Fibroblast of upper back skin (primary cell): ENCODE data around the gene CCDC149.

Source experiments
- DNase-seq: peaks from one replicate; pipeline ENCODE4 v3.0.0-alpha.2; 2013

The CCDC149 gene

DNA sequence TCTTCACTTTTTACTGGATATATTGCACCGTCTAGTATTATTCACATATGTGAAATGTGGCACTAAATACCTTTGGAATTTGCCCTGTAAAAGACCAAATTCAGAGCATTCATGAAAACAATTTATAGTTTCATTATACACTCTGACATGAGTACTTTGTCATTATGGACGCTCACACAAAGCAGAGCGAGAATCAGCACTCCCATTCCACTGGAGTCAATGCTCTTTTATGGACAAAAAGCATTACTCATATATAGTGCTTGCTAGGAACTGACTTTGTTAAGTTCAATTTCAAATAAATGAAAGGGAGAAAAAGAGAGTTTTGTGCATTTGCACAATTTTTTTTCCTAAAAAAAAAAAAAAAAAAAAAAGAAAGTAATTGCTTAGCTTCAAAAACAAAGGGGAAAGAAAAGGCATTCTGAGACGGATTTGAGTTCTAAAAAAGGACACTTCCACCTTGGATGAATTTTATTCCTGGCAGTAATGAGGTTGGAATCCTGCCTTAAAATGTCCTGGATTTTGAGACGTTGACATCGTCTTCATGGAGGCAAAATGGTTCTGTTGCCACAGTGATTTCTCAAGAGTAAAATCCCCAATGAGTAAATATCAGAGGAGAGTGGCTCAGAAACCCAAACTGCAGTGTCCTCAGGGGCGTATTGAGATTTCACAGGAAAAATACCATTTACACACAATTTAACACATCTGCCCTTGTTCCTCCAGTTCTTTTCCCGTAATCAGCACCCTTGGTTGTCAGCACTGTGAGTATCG is 34.8 kb downstream of the CCDC149 start:
- no peak for DNase-seq

DNA sequence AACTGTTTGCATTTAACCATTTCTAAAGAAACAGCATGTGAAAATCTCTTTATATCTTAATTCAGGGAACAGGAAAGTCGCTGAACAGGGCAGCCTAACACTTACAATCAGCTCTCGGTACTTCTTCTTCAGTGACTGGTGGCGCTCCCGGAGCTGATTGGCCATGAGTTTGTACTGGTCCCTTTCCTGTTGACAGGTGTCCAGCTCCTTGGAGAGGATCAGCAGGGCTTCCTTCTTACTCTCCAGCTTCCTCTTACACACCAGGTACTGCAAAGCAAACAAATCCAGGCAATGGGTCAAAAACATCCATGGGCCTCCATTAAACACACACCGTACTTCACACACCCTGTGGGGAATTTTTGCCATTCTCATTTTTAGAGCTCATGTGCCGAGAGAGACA is 36.4 kb downstream of the CCDC149 start:
- DNase-seq, result no peak

DNA sequence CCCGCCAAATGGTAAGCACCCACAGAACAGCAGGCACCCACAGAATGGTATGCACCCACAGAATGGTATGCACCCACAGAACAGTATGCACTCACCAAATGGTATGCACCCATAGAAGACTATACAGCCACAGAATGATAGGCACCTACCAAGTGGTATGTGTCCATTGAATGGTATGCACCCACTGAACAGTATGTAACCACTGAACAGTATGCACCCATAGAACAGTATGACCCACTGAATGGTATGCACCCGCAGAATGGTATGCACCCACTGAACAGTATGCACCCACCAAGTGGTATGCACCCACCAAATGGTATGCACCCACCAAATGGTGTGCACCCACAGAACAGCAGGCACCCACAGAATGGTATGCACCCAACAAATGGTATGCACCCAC is 40.1 kb downstream of the CCDC149 start:
- no peak for DNase-seq

DNA sequence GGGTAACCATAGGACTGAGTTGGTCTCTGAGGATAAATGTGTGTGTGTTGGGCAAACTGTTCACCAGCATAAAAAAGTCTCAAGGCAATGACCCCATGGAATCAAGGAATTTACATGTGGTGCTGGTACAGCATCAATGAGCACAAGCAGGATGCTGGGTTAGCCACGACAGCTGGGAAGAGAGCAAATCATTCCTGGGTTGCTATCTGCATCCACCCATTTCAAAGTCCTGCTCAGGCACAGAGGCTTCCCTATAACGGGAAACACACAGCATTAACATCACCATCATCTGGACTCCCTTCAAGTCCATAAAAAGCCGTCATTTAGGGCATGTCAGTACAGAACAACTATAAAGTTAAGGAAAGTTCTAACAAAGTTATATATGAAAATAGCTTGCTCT is 41.6 kb downstream of the CCDC149 start:
- DNase-seq, result no peak

DNA sequence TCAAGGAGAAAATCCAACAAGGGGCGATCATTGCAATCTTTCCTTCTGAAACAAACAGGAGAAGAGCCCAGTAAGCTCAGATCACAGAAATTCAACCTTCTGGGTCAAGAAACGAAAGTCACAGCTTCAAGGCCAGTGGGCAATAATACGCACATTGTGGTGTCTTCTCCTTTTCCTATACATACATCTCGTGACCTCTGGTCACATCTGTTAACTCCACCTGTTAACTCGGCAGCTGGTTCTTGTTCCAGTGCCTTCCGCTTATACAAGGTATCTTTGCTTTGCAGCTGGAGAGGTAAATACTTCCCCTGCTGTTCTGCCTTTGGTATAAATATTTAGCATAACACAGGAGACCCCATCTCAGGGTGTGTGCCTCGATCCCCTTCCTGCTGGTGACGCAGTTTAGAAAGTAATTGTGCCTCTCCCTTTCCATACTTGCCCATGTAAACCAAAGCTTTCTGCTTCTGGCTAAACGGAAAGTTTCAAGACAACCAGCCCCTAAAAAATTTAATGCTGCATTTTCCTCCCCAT is 45.0 kb downstream of the CCDC149 start:
- no peak for DNase-seq

DNA sequence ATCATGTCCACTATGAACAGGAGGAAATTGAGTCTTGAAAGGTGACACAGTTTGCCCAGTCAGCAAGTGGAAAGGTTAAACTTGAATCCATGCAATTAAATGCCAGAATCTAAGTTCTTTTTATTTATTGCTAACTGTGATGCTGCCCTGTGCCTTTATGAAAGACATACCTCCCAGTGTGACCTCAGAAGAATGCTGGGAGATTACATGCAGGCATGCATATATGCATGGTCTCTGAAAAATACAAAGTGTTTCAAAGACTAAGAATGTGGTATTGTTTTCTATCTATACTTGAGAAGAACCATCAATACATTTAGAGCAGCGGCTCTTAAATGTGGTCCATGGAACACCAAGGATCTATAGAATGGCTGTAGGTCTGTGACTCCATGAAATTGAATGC is 45.6 kb downstream of the CCDC149 start:
- no peak for DNase-seq

DNA sequence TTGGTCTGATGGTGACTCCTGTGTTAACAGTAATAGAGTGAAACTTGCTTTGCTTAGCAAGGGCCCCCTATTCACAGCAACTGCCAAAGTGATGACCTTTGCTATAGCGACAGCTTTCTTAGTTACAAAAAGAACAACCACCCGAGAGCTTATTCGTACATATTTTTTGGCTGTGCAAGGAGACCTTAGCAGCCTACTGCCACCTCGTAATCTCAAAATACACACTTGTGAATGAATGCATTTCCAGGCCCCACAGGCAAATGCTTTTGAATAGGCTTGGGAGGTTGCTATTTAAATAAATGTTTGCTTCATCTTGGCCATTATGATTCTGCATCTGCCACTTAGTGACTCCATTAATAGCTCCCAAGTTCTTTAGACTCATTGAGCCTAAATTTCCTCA is 47.4 kb downstream of the CCDC149 start:
- DNase-seq, result no peak

DNA sequence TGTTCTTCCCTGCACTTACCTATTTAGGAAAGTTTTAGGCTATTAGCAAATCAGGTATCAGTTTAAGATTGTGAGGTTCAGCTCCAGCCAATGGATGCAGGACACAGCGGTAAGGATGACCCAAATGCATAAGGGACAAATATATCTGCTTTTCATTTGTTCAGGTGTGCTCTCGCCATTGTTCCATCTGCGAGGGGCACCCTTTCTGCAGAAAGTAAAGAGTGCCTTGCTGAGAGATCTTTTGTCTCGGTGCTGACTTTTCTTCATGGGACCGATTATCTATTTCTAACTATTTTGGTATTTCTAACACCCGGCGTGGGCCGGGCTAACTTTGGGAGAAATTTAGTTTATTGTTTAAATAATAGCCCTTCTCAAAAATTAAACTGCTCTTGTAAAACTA is 49.0 kb downstream of the CCDC149 start:
- DNase-seq, result no peak

DNA sequence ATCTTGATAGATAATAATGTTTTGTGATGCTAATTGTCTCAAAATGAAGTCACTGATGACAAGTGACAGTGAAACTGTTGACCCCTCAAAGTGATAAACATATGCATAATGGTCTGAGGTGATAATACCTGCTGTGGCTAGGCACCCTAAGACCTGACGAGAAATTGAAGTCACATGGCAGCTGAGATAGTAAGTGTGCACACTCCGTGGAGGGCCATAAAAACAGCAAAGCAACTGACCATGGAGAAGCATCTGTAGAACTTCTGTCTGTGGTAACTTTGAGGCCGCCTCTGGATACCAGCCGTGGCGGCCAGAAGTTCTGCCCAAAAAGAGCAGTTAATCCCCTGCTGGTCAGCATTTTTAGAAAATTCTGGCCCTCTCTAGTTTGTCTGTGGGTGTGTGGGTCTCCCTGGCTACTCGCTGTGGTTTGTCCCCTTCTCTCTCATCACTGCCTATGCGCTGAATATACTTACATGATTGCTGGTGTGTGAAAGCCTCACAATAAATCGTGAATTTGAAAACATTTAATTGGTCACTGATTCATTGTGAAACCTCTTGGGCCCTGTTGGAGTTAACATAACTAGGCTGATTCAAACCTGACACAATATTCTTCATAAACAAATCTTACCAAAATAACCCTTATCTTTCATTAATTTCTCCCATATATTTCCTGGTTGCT is 50.6 kb downstream of the CCDC149 start:
- no peak for DNase-seq

DNA sequence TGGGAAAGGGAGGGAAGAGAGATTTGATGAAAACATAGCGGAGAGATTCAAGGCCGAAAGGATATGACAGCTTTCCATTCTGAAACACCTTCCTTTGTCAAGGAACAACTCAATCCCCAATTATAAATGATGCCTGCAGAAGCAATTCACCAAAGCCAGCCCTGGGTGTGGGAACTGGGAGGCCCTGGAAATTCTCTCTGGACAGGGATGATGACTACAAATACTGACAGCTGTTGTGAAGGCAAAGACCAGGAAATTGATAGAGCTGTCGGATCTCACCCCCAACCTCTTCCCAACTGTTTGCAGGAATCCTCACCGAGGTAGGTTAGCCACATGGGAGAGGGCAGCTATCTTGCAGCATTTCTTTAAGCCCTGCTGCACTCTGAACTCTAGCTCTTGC is 54.3 kb downstream of the CCDC149 start:
- peak; percentile 14 for DNase-seq

DNA sequence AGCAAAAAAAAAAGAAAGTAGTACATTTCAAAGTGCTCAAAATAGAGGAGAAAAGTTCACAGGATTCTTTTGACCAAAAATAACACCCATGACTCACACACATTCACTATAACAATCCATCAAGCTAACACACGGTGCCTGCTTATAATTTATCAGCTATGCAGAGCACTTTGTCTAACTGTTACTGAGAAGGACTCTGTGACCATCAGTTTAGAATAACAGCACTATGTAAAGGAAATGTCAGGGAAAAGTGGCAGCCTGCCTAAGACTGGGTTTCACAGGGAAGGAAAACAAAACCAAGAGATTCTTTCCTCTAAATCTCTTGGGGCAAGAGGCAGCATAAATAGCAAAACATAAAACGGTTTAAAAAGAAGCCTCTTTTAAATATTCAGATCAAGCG is 54.8 kb downstream of the CCDC149 start:
- peak; percentile 93 for DNase-seq

DNA sequence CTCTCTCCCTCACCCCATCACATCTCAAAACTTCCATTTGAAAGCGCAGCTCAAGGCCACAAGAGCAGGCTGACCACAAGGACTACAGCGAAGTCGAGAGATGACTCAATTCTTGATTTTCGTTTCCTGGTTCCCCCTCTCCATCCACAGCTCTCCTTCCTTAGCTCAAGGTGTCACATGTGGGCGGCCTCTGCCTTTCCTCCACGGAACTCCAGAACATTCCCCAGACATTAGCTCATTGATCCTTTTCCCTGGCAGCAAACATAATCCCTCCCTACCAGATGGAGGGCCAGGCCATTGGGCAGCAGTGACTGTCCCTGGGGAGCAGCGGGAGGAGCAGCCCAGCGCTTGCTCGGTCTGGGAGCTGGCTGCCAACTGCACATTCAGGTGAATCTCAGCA is 56.3 kb downstream of the CCDC149 start:
- DNase-seq, result peak; percentile 63

DNA sequence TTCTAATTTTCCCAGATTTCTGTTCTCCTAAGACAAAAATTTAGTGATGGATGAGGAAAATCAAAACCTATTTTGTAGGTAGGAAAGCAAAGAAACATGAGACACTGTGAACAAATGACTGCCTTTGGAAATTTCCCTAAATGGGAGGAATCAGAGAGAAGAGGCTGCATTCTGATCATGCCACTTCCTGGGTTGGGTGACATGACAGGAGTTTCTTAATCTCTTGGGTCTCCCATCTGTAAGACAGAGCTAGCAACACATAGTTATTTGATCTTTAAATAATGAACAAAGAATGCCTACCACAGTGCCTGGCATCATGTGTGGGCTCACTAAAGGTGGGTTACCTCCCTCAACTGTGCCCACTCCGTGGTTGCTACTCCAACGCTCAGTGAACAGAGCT is 57.1 kb downstream of the CCDC149 start:
- peak; percentile 10 for DNase-seq

DNA sequence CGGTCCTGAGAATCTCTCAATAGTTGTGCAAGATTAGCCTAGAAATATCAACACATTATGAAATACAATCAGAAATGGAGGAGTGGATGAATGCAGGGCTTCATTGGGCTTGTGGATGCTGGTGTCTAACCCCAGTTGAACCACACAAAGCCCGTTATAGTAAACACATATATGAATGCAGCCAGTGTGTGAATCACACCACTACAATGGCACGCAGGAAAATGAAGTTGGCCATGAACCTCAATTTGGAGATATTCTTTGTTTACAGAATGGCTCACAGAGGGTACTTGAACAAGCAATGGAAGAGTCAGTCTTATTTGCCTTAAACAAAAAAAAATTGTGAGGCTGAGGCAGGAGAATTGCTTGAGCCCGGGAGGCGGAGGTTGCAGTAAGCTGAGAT is 59.7 kb downstream of the CCDC149 start:
- no peak for DNase-seq

DNA sequence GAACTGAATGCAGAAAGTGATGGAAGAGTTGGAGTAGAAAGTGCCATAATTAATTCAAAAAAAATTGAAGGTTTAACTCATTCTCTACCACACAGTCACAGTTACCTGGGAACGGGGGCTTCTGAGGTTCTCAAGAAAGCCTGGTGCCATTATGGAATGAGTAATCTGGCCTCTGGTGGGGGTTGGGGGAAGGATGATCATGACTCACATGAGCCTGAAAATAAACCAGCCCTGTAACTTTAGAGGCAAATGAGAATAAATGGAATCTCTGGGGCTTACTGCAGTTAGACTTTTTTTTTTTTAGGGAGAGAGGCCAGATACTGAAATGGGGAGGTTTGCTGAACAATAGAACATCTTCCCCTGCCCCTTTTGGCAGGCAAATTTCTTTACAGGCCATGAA is 62.2 kb downstream of the CCDC149 start:
- DNase-seq, result peak; percentile 92

DNA sequence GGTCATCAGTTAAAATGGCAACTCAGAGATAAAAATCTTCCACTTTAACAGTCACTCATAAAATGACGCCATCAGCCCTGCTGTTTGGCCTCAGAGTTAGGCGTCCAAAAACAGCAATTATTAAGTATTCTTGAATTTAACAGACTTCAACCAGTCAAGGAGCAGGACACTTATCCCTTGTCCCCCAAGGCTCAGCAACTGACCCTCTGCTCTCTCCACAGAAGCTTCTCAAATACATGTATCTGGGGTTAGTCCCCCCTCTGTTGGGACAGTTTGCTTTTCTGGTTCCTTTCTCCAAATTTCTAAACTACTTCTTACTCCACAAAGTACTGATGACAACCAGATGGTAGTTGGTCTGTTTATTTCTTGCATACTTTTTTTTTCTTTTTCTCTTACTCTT is 63.1 kb downstream of the CCDC149 start:
- DNase-seq, result no peak

DNA sequence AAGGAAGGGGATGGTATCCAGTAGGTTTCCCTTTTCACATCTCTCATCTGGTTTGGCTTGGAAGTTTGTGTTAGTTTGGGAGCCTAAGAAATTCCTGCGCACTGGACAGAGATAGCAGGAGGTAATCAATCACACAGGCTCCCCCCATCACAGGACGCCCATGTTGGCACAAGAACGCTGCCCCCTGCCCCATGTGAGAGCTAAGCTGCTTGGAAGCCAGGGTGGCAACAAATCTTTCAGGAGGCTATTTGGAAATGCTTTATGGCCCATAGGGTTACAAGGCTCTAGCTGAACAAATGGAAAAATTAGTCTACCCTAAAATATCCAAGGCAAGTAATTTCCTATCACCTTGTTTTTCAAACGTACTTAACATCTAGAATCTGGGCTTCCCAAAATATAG is 63.5 kb downstream of the CCDC149 start:
- no peak for DNase-seq

DNA sequence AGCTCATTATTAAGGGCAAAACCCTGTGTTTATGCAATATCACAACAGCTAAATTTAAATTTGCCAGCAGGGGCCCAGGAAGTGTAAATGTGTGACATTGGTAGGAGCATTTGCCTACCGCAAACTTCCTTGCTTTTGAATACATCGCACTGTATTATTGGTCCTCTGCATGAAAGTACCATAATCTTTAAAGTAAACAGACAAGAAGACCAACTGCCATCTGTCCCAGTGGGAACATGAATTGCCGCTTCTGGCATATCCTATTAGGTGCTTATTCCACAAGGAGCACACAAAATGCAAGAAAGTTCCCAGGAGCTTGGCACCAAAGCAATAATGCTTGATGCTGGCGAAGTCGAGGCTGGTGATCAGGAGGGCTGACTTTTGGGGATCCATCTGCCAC is 66.1 kb downstream of the CCDC149 start:
- DNase-seq, result no peak

DNA sequence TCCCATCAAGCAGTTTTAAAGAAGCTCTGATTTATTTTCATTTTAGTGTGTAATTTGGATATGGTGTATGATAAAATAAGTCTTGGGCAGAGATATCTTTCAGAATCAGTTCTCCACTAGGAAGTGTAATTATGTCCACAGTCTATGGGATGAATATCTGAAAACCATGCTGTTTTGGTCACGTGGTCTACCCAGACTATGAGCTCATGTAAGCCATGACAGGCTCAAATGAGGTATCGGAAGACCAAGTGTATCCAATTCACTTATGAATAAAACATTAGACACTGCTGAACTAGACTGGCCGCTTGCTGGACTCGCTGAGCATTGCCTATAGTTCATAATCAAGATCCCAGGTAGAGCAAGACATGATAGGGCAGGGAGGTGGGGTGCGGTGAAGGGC is 66.9 kb downstream of the CCDC149 start:
- no peak for DNase-seq

DNA sequence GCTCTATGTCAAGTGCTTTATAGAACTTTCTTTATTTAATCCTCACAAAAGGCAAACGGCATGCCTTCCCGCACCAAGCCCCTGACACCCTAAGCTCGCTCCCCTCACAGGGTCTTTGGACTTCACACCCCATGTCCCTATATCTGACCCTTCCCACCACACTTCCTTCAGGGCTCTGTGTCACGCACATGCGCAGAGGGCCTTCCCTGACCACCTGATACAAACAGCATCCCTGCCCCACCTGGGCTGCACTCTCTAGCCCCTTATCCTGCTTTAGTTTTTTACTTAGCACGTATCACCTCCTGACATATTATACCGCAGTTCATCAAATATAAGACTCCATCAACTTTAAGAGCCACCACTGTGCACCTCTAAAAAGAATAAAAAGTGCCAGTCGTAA is 67.7 kb downstream of the CCDC149 start:
- no peak for DNase-seq

DNA sequence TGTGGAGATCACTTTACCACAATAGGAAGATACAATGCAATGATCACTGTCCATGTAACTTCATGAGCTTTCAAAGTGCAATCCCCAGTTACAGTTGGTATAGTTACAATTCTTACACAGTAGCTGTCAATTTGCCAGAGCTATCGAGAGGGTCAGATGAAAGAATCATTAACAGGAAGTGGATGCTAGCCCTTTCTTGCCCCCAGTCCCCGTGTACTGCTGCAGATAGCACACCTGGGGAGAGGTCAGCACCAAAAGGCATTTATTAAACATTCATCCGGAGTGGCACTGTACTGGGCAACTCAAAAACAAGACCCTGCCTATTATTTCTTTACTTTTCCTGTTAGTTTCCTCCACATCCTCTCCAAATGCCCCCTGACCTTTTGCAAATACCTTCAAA is 69.7 kb downstream of the CCDC149 start:
- no peak for DNase-seq

DNA sequence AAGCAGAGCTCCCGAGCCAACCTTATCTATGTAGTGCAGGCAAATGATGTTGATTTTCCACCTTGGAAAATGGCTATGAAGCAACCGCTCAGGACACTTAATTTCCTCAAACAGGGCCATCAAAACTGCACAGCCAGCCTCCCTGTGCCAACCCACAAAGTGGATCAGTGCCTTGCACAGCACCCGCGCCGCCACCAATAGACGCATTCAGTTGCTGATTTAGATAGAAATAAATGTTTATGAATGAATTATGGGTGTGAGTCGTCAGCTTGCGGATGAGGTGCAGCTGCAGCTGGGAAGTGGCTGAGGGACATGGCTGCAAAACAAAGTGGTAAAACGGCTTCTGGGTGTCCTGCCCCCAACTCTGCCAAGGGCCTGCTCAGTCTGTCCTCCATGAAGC is 70.5 kb downstream of the CCDC149 start:
- no peak for DNase-seq

DNA sequence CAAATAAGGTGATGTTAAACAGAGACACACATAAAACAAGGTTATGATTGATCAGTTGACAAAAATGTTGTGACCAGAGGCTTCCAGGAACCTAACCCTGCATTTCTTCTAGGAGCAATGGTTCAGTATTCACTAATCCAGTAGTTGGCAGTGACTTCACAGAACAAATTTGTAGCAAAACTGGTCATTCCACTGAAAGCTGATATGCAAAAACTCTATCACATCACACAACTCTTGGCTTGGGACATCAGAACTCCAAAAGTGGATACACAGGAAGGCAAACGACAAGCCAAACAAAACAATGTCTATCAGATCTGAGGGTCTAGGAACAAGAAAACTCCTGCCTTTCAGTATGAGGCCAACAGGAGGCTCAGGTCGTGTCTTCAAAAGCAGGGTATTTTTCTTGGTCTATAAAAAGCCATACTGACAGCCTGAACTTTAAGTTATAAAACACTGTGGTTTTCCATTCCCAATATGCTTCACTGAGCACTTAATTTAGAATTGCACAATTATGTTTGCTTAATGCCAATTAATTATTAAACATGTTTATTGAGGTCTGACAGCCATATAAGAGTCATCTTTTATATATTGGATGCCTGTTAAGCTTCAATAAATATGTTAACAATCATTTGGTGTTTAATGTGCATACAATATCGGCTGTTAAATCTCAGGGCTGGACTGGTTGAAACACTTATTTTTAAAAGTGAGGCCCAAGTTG is 71.9 kb downstream of the CCDC149 start:
- DNase-seq, result no peak

DNA sequence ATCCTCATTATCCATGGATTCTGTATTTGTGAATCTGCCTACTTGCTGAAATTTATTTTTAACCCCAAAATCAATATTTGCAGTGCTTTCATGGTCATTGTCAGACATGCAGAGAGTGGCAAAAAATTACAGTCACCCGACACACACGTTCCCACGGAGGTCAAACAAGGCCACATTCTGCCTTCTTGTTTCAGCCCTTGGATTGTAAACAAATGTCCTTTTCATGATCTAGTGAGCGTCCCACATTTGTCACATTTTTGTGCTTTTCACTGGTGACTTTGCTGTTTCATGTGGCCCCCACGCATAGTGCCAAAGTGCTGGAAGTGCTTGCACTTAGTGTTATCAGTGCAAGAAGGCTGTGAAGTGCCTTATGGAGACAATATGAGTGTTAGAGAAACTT is 72.5 kb downstream of the CCDC149 start:
- no peak for DNase-seq
